OCI-LY3 (cell line): ENCODE measurements around the gene PLEKHA6.

ENCODE experiments used
- CTCF ChIP-seq: fragments of 200-600, 300-600 bp; sonication (generic); IDR thresholded peaks from 2 replicates; pipeline ENCODE4 v1.5.1; 2014; ENCODE audit warnings: antibody characterized with exemption, low read length, low read depth
- EZH2phosphoT487 ChIP-seq: fragments of 200-600 bp; shearing (Covaris generic); IDR thresholded peaks from 2 replicates; pipeline ENCODE4 v1.6.1; 2018; ENCODE audit warnings: antibody characterized with exemption, mixed run types, low read depth

- no peak for TF ChIP-seq CTCF
- TF ChIP-seq EZH2phosphoT487: no peak
These were observed 156.4 kb downstream of the PLEKHA6 start for GRCh38 chr1:204203206-204203767.
